Stimulated activated CD4-positive, alpha-beta T cell treated with anti-CD3 and anti-CD28 coated beads, Interleukin-12 subunit alpha, Interleukin-12 subunit beta, amount 100 ng/mL, for 48 hours (primary cell): ENCODE measurements around the gene ARHGDIB.

Source experiments
- DNase-seq, 3 donors: peaks; one replicate each; pipeline ENCODE4 v3.0.0-alpha.2; 2020; ENCODE audit warnings: low read depth in 2 of 3, low spot score in 1 of 3

The ARHGDIB gene

GRCh38 chr12:14956905-14957304, 4.5 kb downstream of the ARHGDIB start:
- no peak for DNase-seq

DNA sequence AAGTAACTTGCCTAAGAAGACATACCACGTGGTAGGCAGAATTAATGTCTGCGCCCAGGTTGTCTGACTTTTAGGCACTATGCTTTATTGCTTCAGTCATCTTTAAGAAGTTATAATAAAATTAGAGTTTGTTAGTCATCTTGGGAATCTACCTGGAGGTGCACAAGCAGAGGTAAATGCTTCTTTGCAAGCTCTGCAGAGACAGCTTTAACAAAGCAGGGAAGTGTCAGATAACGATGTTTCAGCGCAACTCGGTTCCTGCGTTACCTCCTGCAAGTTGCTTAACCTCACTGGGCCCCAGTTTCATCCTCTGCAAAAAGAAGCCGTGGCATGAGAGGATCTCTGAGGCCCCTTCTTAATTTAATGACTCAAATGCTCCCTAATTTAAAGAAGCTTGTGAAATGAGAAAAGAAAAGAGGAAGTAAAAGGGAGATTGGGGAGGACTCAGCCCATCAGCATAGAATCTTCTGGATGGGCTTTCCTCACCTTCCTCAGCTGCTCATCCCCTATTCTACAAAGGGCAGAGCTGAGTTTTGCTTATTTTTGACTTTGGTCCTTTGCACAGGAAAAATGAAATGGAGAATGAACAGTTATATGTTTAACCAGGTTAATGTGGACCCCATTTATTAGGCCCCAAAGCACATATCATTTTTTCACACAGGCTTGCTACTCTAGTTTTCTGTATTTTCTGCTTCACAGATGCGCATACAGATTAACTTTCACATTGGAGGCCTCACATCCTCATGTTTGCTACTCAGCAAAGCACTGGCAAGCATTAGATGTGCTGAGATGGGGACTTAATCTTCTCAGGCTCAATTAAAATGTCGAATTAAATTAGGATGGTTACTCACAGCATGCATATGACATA, 5.1 kb downstream of the ARHGDIB start:
- DNase-seq: no peak

DNA sequence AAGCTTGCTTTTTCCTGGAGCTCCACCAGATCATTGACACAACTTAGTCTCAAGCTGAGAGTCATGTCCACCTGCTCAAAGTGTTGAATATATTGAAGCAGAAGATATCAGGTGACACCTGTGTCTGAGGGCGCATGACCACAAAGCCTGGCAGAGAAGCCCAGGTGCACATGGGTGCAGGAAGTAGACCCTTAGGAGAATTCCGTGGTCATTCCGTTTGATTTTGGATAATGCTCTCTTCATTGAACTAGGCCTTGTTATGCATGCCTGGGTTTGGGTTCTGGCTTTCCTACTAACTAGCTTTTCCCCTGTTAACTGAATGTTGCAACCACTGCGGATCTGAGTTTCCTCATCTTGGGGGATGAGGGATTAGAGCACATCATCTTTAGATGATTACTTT, 7.1 kb downstream of the ARHGDIB start:
- DNase-seq: no peak

DNA sequence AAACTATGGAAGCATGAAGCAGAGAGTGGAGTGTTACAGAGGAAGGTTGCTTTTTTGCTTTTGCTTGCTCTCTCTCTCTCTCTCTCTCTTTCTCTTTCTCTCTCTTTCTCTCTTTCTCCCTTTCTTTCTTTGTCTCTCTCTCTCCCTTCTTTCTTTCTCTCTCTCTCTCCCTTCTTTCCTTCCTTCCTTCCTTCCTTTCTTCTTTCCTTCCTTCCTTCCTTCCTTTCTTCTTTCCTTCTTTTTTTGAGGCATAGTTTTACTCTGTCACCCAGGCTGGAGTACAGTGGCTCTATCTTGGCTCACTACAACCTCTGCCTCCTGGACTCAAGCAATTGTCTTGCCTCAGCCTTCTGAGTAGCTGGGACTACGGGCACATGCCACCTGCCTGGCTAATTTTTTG, 7.6 kb downstream of the ARHGDIB start:
- no peak for DNase-seq

GRCh38 chr12:14952299-14952921, 9.0 kb downstream of the ARHGDIB start:
- no peak for DNase-seq

GRCh38 chr12:14951851-14952250, 9.6 kb downstream of the ARHGDIB start:
- no peak for DNase-seq

DNA sequence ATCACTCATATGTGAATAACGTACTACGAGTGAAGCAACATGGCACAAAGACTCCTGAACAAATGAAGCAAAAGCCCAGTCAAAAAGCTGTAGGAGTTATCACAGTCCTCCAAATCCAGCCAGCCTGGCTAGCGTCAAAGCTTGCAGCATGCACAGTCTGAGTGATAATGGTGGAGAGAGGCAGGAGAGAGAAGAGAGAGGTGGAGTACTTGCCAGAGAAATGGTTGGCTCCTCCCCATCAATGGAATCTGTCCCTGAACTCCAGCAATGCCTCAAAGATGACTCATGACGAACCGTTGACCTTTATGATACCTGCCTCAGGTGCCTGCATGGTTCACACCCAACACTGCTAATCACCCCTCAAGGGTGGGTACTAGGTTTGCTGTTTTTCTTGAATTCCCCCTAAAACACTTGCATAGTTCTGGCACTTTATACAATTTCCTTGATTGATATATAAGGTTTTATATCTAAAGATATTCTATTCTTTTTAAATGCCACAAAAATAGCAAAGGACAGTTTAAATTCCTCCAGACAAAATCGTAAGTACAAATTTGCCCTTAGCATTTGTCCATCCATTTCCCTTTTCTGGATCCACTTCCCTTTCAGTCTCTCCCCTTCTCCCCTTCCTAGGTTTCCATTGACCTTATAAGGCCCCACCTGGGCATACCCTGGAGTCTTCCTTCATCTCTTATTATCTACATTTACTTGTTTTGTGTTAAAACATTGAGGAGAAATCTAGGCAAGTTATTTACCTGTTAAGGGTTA, 10.2 kb downstream of the ARHGDIB start:
- no peak for DNase-seq

GRCh38 chr12:14950421-14950820, 11.0 kb downstream of the ARHGDIB start:
- no peak for DNase-seq

DNA sequence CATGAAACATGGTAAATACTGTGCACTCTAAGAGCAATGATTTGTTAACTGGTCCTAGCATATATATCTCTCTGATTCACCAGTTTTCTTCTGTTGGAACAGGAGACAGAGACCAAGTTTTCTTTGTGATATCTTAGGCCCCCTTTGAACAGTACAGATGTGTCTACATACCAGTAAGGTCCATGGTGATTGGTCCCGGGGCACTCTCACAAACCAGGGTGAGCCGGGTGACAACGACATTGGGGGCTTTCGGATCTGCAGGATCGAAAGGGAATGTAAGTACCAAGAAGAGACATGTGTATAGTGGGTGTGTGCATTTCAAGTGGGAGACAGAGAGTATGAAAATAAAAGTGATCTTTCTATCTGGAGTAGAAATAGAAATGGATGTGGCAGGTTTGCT, 11.8 kb downstream of the ARHGDIB start:
- DNase-seq: no peak

- DNase-seq: peak in 1 of 3 donors; percentile 43
These were observed 12.7 kb downstream of the ARHGDIB start for GRCh38 chr12:14948672-14949071.

DNA sequence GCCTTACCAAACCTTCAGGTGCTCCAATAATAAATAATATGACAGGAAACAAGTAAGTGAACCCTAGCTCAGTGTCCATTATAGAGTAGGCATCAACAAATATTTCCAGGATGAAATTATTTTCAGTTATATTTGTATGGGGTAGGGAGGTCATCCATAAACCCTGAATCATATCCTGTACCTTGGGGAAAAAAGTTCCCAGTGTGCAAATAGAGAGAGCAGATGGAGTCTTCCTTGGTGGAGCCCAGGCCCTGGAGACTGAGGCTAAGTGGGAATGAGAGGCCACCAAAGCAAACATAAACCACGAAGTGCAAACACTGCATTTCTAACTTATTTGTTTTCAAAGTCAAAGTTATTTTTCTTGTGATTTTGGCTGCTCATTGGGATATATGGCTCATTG, 14.5 kb downstream of the ARHGDIB start:
- no peak for DNase-seq

GRCh38 chr12:14946162-14946561, 15.2 kb downstream of the ARHGDIB start:
- no peak for DNase-seq

DNA sequence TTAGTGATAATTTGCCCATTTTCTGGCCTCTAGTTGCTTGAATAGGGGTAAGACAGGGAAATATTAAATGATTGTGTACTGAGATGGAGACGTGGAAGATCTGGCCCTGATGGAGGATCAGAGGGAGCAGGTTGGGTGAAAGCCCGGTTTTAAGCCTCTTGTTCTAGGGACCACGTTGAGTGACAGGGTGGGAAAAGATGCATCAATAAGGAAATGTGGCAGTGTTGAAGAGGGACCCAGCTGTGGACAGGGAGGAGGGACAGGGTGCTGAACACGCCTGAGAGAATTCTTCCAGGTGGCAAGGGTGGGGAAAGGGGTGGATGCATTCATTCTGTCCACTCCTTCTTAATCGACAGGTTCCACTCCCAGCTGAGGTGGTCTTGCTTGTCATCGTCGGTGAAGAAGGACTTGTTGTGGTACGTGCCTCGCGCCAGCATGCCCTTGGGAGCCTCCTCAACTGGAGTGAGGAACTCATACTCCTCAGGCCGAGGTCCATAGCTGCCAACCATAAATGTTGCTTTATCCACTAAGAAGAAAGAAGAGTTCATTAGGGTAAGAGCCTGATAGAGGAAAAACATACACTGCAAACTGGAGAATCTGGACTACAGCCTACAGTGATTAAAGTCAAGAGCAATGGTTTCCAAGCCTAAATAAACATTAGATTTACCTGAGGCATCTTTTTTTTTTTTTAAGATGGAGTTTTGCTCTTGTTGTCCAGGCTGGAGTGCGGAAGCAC, 19.0 kb downstream of the ARHGDIB start:
- DNase-seq: no peak

- DNase-seq: no peak
These were observed 20.0 kb downstream of the ARHGDIB start for GRCh38 chr12:14941369-14941768.

DNA sequence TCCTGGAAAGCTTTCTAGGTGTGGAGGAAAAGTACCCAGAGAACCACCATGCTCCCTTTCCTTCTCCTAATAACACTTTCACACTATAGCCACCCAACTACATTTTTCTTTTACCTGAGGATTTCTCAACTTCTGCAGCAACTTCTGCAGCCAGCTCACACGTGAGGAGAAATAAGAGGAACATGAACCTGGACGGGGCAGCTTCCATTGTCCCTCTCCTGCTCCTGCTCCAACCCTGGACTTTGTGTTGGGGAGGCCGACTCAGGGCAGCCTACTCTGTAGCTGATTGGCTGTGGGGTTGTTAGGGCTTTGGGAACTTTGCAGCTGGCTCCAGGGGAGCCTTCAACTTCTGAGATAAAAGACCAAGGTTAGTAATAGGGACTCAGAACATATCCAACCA, 23.1 kb downstream of the ARHGDIB start, which contains the start of gene ERP27:
Gene ERP27 (minus strand): TSS at position 237 of the 400 bp plus-strand sequence. CDS start 29 bp downstream, at position 208.
- no peak for DNase-seq

- DNase-seq: no peak
These were observed 23.7 kb downstream of the ARHGDIB start for GRCh38 chr12:14937689-14938088.

DNA sequence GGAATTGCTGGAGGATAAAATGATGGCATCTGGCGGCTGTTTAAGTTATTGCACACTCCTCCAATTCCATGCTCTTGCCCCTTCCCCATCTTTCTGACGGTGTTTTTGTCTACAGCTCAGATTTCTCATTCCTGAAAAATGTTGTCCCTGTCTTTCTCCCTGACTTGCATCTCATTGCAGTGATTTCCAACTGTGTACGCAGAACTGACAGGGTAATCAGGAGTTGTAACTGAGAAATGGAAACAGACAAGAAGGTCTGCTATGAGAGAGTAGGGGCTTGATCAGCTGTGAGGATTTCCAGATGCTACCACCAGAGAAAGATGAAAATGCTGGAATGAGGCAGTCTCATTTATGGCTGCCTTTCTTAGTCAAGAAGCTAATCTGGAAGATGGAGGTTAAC, 24.4 kb downstream of the ARHGDIB start:
- no peak for DNase-seq

- DNase-seq: no peak
These were observed 25.1 kb downstream of the ARHGDIB start for GRCh38 chr12:14936224-14936861.

DNA sequence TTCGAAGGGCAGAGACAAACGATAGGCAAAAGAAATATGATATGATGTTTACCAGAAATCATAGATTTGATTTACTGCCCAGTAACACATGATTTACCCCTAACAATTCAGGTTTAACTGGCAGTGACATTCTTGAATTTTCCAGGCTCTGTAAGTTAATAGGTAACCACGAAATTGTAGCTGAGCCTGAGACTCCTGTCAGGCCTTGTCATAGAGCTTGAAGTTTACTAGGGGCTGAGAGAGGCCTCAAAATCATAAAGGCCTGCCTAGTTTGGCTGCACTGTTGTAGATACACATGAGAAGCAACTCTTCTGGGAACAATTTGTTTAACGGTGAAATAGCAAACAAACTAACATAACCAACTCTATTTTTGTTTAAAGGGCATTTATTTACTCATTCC, 26.4 kb downstream of the ARHGDIB start:
- DNase-seq: no peak

DNA sequence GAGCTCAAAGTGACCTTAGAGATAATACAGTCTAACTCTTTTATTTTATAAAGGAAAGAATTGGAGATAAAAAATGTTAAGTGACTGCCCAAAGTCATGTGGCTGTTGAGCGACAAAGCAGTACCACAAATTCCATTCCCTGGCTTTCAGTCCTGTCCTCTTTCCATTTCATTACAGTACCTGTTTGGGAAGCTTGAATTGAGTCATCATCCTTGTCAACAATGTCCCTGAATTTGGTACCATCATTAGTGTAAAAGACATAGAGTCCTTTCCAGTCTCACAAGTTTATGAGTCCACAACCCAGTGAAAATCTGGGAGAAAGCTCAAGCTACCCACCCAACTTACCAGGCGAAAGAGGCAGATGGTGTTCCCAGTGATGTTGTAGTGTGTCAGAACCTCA, 26.9 kb downstream of the ARHGDIB start:
- DNase-seq: no peak
